ENCODE measurements around the gene LRRC36.

LRRC36 gene

DNA sequence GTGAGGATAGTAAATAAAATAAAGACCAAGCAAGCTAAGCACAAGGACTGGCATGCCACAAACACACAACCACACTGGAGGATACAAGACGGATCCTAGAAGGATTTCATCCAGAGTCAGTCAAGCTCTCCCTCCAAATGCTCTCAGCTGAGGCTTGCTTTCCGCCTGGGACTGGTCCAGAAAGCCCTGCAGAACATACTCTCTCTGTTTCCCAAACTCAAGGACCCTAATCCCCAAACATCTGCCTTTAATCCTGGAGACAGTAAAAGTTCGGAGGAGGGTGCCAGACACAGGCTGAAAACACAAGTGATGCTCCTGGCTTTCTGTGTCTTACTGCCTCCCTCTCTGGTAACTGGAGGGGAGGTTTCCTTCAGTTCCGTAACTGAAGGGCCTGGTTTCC, 99.0 kb downstream of the LRRC36 start:
- DNase-seq (ENCODE audit: low spot score), result no peak

DNA sequence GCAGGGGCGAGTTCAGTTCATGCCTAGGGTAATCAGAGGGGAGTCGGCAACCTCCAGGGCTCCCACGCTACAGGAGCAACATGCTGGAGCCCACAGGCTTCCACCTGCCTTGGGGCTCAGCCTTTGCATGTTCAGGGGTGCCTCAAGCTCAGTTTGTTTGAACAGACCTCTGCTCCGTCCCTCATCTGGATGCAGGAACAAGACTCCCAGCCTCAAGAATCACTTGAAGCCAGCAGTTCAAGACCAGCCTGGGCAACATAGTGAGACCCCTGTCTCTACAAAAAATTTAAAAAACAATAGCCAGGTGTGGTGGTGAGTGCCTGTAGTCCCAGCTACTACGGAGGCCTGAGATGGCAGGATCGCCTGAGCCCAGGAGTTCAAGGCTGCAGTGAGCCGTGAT, 99.4 kb downstream of the LRRC36 start:
- no peak for DNase-seq (ENCODE audit: low spot score)

DNA sequence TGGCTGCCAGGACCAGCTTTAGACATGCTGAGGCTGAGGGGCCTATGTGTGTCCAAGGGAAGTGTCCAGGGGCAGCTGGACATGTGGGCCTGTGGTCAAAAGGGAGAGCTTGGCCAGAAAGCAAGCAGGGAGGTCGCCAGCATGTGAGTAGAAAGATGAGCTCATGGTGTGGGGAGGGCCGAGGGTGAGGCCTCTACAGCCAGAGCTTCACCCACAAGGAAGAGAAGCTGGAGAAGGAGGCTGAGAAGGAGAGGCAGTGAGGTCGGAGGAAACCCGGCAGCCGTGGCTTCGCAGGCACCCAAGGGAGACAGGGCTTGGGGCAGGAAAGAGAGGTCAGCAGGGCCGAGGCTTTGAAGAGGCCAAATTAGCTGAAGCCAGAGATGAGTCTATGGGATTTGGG, 100.3 kb downstream of the LRRC36 start:
- DNase-seq (ENCODE audit: low spot score), result no peak

DNA sequence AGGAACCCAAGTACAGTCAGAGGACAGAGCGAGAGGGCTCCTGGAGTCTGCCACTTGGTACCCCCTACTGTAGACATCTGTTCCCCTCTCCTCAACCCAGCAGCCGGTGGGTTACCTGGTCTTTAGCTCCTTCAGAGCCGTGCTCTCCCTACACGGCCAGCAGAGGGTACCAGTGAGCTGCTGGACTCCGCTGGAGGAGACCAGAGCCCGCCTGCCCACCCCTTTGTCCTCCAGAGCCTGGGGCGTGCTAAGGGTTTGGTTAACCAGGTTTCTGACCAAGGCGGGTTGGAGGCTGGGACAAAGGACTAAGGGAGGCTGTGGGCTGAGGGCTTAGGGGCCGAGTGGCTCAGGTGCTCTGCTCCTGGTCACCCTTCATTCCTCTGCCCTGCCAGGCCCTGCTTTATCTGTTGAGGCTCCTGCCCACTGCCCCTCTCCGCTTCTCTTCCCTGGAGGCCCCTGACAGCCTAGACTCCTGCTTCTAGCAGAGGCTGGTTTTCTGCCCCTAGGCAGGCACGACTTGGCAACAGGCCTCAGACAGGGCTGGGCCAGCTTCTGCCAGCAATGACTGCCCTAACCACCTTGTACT, 101.6 kb downstream of the LRRC36 start:
- peak; percentile 84 for DNase-seq (ENCODE audit: low spot score)

DNA sequence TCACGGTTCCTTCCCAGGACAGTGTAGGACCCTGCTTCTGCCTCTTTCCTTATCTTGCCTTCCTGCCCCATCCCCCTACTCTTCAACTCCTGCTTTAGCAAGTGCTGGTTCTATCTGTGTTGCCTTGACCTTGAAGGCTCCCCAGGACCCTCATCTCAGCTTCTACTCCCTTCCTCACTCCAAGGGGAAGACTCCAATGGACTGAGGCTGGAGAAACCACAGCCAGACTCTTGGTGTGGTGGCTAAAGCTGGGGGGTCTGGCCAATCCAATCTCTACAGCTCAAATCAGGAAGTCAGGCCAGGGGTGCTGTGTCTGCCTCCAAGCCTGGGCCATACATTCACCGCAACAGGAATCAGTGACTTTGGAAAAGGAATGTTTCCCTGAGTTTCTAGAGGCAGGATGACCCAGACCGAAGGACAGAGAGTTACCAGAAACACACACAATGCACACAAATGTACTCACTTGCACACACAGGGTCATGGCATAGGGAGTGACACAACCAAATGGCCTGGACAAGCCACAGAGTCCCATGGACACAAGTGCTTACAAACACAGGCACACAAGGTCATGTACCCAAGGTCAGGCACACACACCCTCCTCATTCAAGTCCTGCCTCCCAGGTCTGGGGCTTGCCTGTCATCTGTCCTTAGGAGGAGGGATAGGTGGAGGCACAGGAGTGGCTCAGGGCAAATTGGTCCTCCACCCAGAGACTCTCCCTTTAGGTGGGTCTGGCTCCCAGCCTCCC, 102.6 kb downstream of the LRRC36 start:
- DNase-seq (ENCODE audit: low spot score), result no peak

DNA sequence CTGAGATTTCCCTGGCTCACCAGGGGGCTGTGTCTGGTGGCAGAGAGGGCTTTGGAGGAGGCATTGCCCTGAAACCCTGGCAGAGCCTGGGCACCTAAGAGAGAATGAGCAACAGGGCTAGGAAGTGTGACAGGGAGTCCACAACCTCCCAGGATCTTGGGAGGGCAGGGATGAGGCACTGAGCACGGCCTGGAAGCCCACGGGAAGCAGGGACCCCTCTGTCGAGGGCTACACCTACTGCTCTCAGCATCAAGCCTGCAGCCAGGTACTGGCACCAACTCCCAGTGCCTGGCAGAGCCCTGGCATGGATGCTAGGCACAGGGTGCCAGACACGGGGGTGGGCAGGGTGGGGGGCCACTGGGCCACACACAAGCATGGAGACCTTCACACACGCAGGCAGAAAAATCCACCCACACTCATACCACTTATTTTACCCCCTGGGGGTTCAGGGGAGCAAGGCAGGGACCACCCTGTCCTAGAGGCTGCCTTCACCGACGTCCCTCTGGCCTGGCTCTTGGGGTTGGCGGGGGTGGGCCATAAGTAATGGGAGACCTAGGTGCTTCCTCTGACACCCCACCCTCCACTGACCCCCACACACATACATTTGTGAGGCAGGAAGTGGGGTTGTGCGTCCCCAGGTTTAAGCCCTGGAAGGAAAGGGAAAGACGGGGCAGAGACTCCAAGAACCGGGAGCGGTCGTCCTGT, 103.3 kb downstream of the LRRC36 start:
- DNase-seq (ENCODE audit: low spot score), result no peak

DNA sequence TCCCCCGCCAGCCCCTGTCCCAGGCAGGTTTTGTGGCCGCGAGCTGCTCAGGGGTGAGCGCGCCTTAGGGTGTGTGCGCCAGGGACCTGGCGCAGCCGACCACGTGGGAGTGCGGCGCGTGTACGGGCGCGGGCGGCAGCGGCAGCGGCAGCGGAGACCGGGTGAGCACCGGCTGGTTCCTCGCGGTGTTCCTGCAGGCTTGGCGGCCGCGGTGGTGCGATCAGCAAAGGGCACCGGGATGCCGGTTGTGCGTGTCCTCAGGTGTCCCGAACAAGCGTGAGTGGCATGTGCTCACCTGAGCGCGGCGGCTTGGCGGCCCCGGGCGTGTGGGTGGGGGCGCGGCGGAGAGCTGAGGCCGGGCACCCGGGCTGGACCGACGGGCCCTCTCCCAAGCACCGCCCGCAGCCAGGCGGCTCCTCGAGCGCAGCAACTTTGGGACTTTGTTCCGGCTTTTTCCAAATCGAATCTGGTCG, 103.9 kb downstream of the LRRC36 start:
- DNase-seq (ENCODE audit: low spot score), result no peak

DNA sequence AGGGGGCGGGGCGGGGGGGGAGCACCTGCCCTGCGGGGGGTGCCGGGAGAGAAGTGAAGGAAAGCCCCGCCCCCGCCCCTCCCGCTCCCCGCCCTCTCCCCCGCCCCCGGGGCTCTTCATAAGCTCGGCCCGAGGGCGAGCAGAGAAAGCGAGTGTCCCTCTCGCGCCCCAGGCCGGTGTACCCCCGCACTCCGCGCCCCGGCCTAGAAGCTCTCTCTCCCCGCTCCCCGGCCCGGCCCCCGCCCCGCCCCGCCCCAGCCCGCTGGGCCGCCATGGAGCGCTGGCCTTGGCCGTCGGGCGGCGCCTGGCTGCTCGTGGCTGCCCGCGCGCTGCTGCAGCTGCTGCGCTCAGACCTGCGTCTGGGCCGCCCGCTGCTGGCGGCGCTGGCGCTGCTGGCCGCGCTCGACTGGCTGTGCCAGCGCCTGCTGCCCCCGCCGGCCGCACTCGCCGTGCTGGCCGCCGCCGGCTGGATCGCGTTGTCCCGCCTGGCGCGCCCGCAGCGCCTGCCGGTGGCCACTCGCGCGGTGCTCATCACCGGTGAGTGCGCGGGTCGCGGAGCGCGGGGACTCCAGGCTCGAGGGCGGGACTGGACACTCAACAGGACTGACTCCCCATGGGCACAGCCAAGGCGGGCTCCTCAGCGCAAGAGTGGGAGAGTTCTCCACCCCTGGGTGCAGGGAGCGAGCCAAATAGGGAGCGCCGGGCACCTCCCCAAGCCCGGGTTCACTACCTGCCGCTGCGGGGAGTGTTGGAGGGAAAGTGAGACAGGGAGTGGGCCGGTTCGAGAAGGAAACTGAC, 104.6 kb downstream of the LRRC36 start, which contains the start of gene HSD11B2:
HSD11B2 (plus strand) TSS at position 145 of the 798 bp plus-strand sequence; CDS start at position 273, 128 bp downstream.
- DNase-seq (ENCODE audit: low spot score), result peak; percentile 88

DNA sequence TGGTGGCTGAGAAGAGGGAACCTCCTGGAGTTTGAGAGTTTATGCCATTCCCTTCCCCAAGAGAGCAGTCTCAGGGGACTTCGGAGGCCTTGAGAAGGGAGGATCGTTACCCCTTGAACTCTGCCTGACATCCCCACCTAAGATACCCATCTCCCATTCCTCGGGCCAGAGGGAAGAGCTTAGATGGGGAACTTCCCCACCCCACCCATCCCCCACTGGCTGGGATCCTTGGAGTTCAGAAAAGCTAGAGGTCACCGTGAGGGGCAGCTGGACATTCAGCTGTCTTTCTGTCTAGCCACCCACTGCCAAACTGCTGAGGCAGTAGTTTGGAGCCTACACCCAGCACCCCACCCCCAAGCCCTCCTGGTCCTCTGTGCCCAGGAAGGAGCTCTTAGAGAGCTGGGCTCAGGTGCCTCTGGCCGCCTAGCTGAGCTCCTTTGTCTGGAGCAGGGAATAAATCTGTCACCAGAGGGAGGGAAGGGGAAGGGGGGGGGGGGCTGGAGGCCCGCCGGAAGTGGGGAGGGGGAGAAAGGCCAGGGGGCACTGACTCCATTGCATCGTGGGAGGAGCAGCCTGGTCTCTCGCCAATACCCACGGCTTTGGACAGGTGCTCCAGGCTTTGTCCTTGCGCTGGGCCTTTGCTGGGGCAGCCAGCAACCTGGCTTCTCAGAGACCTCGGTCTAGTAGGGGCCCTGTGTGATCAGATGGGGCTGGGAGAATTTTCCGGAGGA, 105.3 kb downstream of the LRRC36 start:
- DNase-seq (ENCODE audit: low spot score), result peak; percentile 74

DNA sequence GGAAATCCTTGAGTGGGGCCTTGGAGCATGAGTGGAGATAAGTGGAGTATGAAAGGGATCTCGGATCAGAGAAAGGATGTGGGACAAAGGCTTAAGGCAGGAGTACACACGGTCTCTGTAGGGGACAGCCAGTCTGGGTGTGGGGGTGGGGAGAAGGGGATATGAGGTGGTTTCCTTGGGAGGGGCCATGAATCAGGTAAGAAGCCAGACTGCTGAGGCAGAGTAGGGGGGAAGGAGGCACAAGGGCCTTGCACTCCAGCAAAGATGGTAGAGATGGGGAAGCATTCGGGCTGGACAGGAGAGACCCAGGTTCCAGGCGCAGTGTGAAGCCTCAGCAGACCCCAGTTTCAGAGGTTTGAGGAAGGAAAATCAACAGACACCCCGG, 105.9 kb downstream of the LRRC36 start:
- DNase-seq (ENCODE audit: low spot score), result no peak

DNA sequence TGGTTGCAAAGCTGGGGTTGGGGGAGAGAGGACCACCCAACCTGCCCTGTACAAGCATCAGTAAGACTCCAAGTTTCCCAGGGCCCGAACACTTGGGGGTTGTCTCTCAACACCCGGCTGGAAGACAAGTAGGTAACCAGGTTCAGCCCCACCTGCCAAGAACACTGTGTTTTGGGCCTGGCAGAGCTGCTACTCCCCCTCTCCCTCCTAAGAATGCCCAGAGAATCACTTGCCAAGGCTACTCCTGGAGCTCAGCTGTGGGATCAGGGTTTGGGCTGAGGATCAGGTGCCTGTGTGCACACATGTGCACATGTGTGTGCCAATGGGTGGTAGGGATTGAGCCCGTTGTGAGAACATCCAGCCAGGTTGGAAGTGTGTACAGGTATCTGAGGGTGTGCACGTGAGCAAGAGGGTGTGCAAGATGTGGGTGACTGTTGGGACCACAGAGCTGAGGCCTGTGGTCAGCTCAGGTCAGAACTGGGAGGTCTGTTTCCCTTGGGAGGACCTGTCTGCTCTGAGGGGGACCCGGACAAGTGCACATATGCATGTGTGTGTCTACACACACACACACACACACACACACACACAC, 106.6 kb downstream of the LRRC36 start:
- no peak for DNase-seq (ENCODE audit: low spot score)
